HS-5 (cell line): ENCODE data around the gene POLR2M.

Source experiments
- DNase-seq: peaks from one replicate; pipeline ENCODE4 v3.0.0-alpha.2; 2012; ENCODE audit warnings: low read depth

Gene POLR2M

GRCh38 chr15:57692709-57693108 lies 13.8 kb upstream of the POLR2M start:
- no peak for DNase-seq

GRCh38 chr15:57694279-57694678 lies 12.2 kb upstream of the POLR2M start:
- no peak for DNase-seq

- DNase-seq: no peak
Measured at GRCh38 chr15:57696146-57696545, 10.4 kb upstream of the POLR2M start.

GRCh38 chr15:57697588-57697987 lies 8.9 kb upstream of the POLR2M start:
- DNase-seq: no peak

GRCh38 chr15:57698243-57698642 lies 8.3 kb upstream of the POLR2M start:
- DNase-seq: no peak

- no peak for DNase-seq
Measured at GRCh38 chr15:57698991-57699390, 7.5 kb upstream of the POLR2M start.

GRCh38 chr15:57703387-57703786 lies 3.1 kb upstream of the POLR2M start:
- no peak for DNase-seq

- DNase-seq: no peak
Measured at GRCh38 chr15:57704441-57704840, 2.1 kb upstream of the POLR2M start.

GRCh38 chr15:57705746-57706404 lies 639 bp upstream of the POLR2M start:
- no peak for DNase-seq

GRCh38 chr15:57708047-57708446 lies 1.5 kb downstream of the POLR2M start:
- no peak for DNase-seq

GRCh38 chr15:57718309-57718708 lies 11.8 kb downstream of the POLR2M start:
- no peak for DNase-seq

GRCh38 chr15:57720867-57721266 lies 14.4 kb downstream of the POLR2M start:
- no peak for DNase-seq

- DNase-seq: no peak
Measured at GRCh38 chr15:57726411-57726810, 19.9 kb downstream of the POLR2M start.

- DNase-seq: no peak
Measured at GRCh38 chr15:57727031-57727430, 20.5 kb downstream of the POLR2M start.

GRCh38 chr15:57728436-57728835 lies 21.9 kb downstream of the POLR2M start:
- DNase-seq: no peak

- DNase-seq: no peak
Measured at GRCh38 chr15:57730876-57731275, 24.4 kb downstream of the POLR2M start.

- no peak for DNase-seq
Measured at GRCh38 chr15:57731530-57732103, 25.1 kb downstream of the POLR2M start.

- DNase-seq: no peak
Measured at GRCh38 chr15:57732526-57733331, 26.2 kb downstream of the POLR2M start.

GRCh38 chr15:57734860-57735259 lies 28.3 kb downstream of the POLR2M start:
- no peak for DNase-seq

- DNase-seq: no peak
Measured at GRCh38 chr15:57735431-57735830, 28.9 kb downstream of the POLR2M start.

- DNase-seq: no peak
Measured at GRCh38 chr15:57735891-57736290, 29.4 kb downstream of the POLR2M start.

- no peak for DNase-seq
Measured at GRCh38 chr15:57736591-57736990, 30.1 kb downstream of the POLR2M start.

GRCh38 chr15:57738734-57739237 lies 32.3 kb downstream of the POLR2M start:
- no peak for DNase-seq
